SKM-1 (cell line): ENCODE data around the gene BCAT1.
"Not testable (repeated sequence)": the region's sequence is repeated elsewhere in the genome, so short reads cannot be mapped to it uniquely, and the experiment has no call there.

ENCODE experiments used
- DNase-seq: peaks from one replicate; lab custom pipeline; 2025; ENCODE audit not compliant: unreplicated experiment; lab: John Stamatoyannopoulos, UW

BCAT1 gene

GRCh38 chr12:24928533-24929306, 20.2 kb downstream of the BCAT1 start:
- DNase-seq, result not testable (repeated sequence)

DNA sequence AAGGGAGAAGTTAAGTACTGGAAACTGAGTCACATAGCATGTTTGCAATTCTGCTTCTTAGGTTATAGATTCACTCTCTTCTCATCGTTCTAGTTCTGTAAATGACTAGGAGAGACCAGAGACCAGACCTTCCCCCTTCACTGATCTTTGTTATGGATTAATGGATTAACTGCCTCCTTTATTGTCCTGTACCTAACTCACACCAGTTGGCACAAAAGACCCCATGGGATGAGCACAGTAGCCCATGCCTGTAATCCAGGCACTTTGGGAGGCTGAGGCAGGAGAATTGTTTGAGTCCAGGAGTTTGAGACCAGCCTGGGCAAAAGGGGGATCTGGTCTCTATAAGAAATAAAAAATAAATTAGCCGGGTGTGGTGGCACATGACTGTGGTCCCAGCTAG, 20.8 kb downstream of the BCAT1 start:
- DNase-seq, result no peak

DNA sequence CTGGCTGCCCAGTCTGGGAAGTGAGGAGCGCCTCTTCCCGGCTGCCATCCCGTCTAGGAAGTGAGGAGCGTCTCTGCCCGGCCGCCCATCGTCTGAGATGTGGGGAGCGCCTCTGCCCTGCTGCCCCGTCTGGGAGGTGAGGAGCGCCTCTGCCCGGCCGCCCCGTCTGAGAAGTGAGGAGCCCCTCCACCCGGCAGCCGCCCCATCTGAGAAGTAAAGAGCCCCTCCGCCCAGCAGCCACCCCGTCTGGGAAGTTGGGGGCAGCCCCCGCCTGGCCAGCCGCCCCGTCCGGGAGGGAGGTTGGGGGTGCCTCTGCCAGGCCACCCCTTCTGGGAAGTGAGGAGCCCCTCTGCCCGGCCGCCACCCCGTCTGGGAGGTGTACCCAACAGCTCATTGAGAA, 22.8 kb downstream of the BCAT1 start:
- not testable (repeated sequence) for DNase-seq

DNA sequence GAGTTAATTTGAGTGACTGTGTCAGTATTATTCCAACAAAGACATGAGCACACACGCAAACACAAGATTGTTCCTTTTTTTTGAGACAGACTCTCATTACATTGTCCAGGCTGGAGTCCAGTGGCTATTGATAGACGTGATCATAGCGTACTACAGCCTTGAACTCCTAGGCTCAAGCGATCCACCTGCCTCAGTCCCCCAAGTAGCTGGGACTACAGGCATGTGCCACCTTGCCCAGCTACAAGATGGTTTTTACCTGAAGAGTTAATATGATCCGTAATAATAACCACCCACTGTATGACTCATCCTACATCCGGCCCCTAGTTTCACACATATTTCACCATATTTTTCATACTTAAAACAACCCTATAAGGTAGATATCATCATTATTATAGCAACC, 26.8 kb downstream of the BCAT1 start:
- no peak for DNase-seq

DNA sequence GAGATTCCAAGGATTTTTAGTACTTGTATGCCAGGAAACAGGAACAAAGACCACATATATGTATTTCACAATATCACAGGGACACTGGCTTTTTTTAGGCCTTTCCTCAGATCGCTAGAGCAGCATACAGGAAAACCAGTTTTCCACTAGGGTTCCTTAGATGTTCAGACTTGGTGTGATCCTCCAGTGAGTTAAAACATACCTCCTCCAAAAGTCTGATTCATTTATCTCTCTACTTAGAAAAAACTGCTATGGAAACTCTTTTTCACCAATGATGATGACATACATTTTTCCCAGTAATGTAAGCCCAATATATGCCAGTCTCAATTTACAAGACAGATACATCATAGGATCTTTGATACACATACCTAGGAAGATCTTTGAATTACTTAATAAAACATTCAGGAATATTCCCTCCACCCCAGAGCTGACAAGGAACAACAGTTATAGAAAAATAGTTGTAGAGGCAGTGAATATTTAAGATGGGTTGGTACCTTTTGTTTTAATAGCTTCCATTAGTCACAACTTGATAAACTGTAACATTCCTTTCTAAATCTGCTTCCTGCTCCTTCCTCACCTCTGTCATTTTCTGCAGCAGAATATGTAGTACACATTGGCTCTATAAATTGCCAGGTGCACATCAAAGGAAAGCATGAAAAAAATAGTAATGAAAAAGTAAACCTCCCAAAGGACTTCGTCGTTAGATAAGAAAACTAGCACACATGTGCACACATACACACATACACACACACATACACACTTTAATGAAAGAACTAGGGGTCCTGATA, 27.5 kb downstream of the BCAT1 start:
- no peak for DNase-seq

GRCh38 chr12:24920141-24920540, 28.8 kb downstream of the BCAT1 start:
- DNase-seq, result no peak

DNA sequence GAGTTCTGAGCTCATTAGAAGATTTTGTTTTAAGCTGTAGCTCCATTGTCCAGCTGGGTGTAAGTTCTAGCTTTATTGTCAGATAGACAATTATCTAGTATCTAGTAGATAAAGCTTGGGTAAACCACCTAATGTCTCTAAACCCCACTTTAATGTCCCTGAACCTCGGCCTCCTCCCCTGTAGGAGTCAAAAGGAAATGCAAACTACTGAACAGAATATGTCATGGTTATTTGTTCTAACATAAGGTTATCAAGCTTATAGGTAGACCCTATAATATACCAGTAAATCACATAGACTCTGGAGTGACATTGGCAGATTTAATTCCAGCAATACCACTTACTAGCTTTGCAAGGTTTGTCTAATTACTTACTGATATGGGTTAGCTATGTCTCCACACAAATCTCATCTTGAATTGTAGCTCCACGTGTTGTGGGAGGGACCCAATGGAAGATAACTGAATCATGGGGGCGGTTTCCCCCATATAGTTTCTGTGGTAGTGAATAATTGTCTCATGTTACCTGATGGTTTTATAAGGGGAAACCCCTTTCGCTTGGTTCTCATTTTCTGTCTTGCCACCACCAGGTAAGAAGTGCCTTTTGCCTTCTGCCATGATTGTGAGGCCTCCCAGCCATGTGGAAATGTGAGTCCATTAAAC, 29.4 kb downstream of the BCAT1 start:
- DNase-seq, result no peak

GRCh38 chr12:24918596-24918995, 30.3 kb downstream of the BCAT1 start:
- no peak for DNase-seq

DNA sequence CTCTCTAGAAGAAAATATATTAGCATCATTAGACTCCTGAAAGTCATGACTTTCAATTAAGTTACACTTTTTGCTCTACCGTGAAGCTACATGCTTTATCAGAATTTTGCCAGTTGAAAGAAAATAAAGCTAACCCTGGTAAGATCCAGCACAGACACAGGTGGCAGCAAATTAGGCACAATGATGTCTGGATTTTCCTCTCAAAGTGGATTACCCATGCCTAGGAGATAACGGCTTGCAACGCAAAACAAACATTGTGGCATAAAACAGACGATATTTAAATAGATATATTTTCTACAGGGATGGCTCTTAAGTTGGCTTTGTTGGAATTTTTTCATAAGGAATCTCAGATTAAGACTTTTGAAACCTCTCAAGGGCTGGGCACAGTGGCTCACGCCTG, 33.4 kb downstream of the BCAT1 start:
- no peak for DNase-seq

- DNase-seq, result no peak
Observed at GRCh38 chr12:24913953-24914352, 34.9 kb downstream of the BCAT1 start.

GRCh38 chr12:24913130-24913529, 35.8 kb downstream of the BCAT1 start:
- no peak for DNase-seq

DNA sequence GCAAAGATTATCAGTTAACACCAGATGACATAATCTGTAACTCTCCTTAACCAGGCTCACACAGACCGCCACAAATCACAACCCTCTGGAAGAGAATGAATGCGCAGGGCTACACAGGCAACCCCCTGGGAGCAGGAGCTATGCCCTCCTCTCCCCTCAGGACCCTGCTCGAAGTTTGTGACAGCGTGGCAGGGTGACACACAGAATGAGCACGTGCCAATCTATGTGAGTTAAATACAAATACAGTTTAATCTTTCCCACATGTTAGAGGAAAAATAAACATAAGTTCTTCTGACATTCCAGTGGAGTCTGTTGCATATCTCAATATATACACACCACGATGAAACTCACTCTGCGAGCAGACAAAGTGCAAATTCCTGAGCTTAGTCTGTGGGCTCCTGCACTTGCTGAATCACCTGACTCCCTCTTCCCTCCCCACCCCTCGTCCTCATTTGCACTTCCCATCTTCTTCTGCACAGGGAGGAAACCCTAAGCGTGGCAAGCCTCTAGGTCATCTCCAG, 37.6 kb downstream of the BCAT1 start:
- DNase-seq, result no peak

DNA sequence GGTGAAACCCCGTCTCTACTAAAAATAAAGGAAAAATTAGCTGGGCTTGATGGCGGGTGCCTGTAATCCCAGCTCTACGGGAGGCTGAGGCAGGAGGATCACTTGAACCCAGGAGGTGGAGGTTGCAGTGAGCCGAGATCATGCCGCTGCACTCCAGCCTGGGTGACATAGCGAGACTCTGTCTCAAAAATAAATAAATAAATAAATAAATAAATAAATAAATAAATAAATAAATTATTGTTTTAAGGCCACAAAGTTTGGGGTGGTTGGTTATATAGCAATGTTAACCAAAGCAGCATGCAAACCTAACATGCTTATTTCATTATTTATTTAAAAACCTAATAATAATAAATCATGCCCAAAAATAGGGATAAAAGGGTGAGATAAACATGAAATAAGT, 38.7 kb downstream of the BCAT1 start:
- DNase-seq, result not testable (repeated sequence)

- DNase-seq, result no peak
Observed at GRCh38 chr12:24909667-24910066, 39.2 kb downstream of the BCAT1 start.

DNA sequence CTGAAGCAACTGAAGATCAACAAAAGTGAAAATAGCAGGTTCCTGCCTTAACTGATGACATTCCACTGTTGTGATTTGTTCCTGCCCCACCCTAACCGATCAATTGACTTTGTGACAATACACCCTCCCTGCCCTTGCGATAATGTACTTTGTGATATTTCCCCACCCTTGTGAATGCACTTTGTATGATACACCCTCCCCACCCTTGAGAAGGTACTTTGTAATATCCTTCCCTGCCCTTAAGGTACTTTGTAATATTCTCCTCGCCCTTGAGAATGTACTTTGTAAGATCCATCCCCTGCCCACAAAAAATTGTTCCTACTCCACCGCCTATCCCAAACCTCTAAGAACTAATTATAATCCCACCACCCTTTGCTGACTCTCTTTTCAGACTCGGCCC, 41.4 kb downstream of the BCAT1 start:
- no peak for DNase-seq

GRCh38 chr12:24906141-24906540, 42.8 kb downstream of the BCAT1 start:
- DNase-seq, result no peak

DNA sequence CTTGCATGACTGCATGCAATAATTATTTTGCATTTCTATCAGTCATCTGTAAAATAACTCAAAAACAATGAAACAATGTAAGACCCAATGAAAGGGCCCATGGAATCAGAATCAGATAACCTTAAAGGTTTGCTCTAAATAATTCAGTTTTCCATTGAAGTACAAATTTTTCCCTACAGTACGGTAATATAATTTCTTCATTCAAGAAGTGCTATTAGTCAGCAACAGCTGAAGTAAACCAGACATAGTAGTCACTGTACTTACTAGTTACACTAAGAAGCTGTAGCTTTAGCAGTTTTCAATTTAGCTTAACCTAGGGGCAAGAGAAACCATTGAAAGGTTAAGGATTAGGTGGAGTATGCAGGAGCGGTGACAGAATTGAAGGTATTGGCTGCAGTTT, 43.5 kb downstream of the BCAT1 start:
- DNase-seq, result no peak

- no peak for DNase-seq
Observed at GRCh38 chr12:24904871-24905270, 44.0 kb downstream of the BCAT1 start.

GRCh38 chr12:24903329-24904088, 45.4 kb downstream of the BCAT1 start:
- no peak for DNase-seq

GRCh38 chr12:24902511-24903328, 46.2 kb downstream of the BCAT1 start:
- DNase-seq, result no peak
